VCaP (cell line): ENCODE measurements around the gene NDRG4.

Source experiments
- H3K27ac ChIP-seq: fragments of 450-650 bp; 2 replicates; pipeline ENCODE4 v1.5.1; 2017
- TF ChIP-seq, protein P1 (sequence below): fragments of 450-650 bp; conservative IDR thresholded peaks from 2 replicates; pipeline ENCODE4 v1.5.1; 2017; ENCODE audit warnings: mild to moderate bottlenecking, moderate library complexity

NDRG4 gene

DNA sequence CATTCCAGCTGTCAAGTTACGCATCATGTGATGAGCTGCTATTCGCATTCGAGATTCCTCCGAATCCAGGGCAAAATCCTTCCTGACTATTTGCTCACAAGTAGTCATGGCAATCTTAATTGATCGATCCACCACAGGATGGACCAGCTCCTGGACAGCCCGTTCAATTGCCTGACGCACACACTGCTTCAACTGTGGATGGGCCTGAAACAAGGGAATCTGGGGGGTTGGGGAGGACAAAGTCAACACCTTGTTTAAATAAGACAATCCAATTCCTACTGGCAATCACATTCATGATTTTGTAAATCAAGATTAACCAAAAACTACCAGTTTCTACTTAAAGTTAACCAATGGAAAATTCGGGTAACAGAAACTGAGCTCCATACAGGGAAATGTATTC is 43.7 kb downstream of the NDRG4 start:
- TF ChIP-seq, protein P1, sequence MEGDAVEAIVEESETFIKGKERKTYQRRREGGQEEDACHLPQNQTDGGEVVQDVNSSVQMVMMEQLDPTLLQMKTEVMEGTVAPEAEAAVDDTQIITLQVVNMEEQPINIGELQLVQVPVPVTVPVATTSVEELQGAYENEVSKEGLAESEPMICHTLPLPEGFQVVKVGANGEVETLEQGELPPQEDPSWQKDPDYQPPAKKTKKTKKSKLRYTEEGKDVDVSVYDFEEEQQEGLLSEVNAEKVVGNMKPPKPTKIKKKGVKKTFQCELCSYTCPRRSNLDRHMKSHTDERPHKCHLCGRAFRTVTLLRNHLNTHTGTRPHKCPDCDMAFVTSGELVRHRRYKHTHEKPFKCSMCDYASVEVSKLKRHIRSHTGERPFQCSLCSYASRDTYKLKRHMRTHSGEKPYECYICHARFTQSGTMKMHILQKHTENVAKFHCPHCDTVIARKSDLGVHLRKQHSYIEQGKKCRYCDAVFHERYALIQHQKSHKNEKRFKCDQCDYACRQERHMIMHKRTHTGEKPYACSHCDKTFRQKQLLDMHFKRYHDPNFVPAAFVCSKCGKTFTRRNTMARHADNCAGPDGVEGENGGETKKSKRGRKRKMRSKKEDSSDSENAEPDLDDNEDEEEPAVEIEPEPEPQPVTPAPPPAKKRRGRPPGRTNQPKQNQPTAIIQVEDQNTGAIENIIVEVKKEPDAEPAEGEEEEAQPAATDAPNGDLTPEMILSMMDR: no peak
- no peak overlapping the region for H3K27ac ChIP-seq

DNA sequence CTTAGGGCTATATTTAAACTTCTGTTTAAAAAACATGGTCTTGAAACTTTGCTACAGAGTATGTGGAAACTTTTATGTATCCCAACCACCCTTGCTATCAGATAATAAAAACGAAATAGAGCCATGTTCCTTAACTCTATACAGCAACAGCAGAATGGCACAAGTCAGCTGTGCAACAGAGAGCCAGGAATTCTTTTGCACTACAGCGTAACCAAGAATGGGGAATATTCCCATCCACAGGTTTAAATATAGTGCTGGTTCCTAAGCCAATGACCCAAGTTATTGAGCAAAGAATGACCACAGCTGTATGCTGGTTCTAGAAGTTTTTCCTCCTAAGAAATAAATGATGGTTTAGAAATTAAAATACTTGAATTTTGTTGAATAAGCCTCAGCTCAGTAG is 48.4 kb downstream of the NDRG4 start:
- TF ChIP-seq, protein P1: no peak
- H3K27ac ChIP-seq: no peak overlapping the region

DNA sequence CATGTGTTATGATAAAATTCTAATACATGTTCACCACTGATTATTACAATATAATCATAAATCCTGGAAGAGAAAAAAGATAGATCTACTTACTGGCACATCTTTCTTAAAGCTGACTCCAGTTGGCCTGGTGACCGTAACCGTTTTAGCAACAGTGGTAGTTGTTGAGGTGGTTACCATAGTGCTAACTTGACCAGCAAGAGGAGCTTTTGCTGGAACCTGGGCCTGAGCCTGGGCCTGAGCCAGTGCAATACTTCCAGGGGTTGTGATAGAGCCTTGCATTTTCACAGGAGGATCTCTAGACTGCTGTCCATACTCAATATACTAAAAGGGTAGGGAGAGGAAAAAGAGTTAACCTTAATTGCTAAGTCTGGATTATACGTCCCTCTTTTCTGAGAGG is 51.6 kb downstream of the NDRG4 start:
- no peak overlapping the region for H3K27ac ChIP-seq

DNA sequence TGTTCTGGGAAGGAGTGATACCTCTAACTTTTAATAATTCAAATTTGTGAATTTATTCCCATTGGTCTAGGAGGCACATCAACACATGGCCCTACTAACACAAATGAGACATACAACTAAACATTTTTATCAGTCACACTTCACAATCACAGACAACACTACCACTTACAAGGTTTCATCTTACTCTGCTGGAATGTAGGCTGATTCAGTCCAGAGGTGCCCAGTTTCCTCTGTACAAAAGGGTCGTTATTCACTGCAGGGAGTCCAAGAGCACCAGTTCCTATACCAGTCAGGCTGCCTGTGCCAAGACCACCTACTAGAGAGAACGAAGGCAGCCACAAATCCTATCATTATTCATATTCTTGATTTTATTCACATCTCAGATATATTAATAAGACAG is 56.7 kb downstream of the NDRG4 start:
- TF ChIP-seq, protein P1: no peak
- H3K27ac ChIP-seq: no peak overlapping the region

More for the DNA sequence above, 51.6 kb downstream of the NDRG4 start:
- TF ChIP-seq, protein P1: no peak
